Lower leg skin (tissue), 4 donors: ENCODE data around the gene CARS1. TPM values are rescaled to one million over a fixed set of nuclear protein-coding genes. Genes with fewer than 3 reads are reported as not detected.
A peak's percentile ranks its signal among the peaks of the same experiment; 100 is the strongest.

Source experiments
- DNase-seq, 2 donors: peaks; one replicate each; pipeline ENCODE4 v3.0.0-alpha.2; 2019; ENCODE audit warnings: low spot score in 2 of 2
- H3K4me3 ChIP-seq: fragments of 200-600 bp; sonication (generic); 2 replicates; pipeline ENCODE4 v1.5.1; 2017; ENCODE audit warnings: mild to moderate bottlenecking, low read depth; ENCODE audit not compliant: poor library complexity, severe bottlenecking
- POLR2A ChIP-seq, 2 donors: fragments of 450-650 bp; IDR thresholded peaks; one replicate each; pipeline ENCODE4 v1.6.1; 2016 to 2017; ENCODE audit warnings: antibody characterized with exemption in 2 of 2, mild to moderate bottlenecking in 1 of 2, moderate library complexity in 1 of 2
- WGBS, 2 donors: methylation state at CpG; one replicate each; pipeline ENCODE4 v1.1.5; 2018; 5-methylcytosine and 5-hydroxymethylcytosine counted together
- intact Hi-C: fragments of 100-400 bp; cut with DNase I; formaldehyde crosslinking; loops from one replicate; pipeline ENCODE4 v1.15.0; 2023; ENCODE audit warnings: low total_unique reads
- total RNA-seq, 4 donors: library from RNA; depleted of rRNA; stranded (reverse); fragments of >200 nt; gene quantifications; one replicate each; pipeline ENCODE4 v1.1.0, GENCODE V29; 2016
- TF ChIP-seq, protein P1 (sequence below), 3 donors: fragments of 450-650 bp; IDR thresholded peaks; one replicate each; pipeline ENCODE4 v1.5.1; 2016; ENCODE audit warnings: antibody characterized with exemption in 3 of 3, mild to moderate bottlenecking in 3 of 3, moderate library complexity in 2 of 3

The CARS1 gene
- total RNA-seq, 4 donors from 2014 or later = 56.7 to 63.0 (median 60.7) TPM

DNA sequence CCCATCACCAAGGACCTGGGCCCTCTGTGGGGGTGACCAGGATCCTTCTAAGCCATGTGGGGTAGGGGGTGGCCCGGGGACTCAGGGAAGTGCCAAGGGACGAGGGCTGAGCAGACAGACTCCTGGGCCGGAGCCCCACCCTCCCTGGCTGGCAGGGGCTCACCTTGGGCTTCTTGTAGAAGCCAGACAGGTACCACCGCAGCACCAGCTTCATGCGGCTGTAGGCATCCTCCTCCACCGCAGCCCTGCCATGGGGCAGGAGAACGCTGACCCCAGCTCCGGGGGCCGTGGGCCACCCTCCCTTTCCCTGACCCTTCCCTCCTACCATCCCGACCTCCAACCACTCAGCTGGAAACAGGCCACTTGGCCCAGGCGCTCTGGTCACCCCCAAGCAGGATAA is 45.9 kb upstream of the CARS1 start:
- no peak overlapping the region for H3K4me3 ChIP-seq
- intact Hi-C loops = loop anchor here (10.0 kb wide), 1 partner anchor 112 kb away; the partner anchor contains the start of gene MRGPRG
- 75 to 85% methylated on average over 10 to 11 of the region's 11 CpGs for WGBS, 2 donors
- no peak for TF ChIP-seq POLR2A (IDR thresholded peaks at IDR 0.05)
- TF ChIP-seq, protein P1, sequence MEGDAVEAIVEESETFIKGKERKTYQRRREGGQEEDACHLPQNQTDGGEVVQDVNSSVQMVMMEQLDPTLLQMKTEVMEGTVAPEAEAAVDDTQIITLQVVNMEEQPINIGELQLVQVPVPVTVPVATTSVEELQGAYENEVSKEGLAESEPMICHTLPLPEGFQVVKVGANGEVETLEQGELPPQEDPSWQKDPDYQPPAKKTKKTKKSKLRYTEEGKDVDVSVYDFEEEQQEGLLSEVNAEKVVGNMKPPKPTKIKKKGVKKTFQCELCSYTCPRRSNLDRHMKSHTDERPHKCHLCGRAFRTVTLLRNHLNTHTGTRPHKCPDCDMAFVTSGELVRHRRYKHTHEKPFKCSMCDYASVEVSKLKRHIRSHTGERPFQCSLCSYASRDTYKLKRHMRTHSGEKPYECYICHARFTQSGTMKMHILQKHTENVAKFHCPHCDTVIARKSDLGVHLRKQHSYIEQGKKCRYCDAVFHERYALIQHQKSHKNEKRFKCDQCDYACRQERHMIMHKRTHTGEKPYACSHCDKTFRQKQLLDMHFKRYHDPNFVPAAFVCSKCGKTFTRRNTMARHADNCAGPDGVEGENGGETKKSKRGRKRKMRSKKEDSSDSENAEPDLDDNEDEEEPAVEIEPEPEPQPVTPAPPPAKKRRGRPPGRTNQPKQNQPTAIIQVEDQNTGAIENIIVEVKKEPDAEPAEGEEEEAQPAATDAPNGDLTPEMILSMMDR (IDR thresholded peaks at IDR 0.05) = no peak
- DNase-seq = peak in 1 of 2 donors; percentile 81

DNA sequence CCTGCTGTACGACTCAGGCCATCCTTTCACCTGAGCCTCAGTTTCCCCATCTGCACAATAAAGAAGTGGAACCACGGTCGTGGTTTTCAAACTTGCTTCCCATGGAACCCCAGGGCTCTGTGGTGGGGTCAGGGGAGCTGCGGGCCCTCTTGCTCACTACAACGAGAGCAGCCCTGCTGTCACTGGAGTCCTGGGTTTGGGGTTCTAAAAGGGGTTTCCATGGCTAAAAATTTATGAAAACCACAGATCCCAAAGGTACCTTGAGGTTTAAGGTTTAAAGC is 45.4 kb upstream of the CARS1 start:
- H3K4me3 ChIP-seq = no peak overlapping the region
- intact Hi-C loops = loop anchor here (10.0 kb wide), 1 partner anchor 112 kb away; the partner anchor contains the start of gene MRGPRG
- 93 to 96% methylated on average over 5 of the region's 5 CpGs for WGBS, 2 donors
- TF ChIP-seq, protein P1 (IDR thresholded peaks at IDR 0.05) = no peak
- no peak for TF ChIP-seq POLR2A (IDR thresholded peaks at IDR 0.05)
- peak in 1 of 2 donors; percentile 56 for DNase-seq

DNA sequence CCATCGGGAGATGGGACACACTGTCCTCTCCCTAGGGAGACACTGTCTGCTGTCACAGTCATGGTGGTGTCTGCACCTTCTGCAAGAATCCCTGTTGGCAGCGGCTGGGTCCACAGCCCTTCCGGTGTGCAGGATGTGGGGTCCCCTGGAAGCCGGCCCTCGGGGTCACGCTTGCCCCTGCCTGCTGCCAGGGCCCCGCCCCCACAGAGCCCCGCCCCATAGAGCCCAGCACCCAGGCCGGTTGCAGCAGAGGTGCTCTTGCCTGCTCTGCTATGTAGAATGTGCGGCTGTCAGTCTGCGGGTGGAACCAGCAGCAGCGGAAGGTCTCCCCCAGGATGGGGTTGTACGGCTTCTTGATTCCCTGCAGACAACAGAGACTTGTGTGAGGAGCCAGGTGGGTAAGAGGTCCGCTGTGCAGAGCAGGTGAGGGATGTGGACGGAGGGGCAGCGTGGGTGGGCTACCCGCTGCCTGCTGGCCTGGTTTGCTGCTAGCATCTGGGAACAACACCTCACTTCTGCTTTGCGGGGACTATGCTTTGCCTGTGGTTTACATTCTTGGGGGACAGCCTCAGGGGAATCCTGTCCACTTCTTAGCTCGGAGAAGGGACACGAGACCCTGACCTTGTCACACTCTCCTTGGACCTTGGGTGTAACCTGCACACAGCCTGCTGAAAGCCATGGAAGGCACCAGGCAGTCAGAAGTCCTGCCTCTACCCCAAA is 44.9 kb upstream of the CARS1 start:
- TF ChIP-seq, protein P1 (IDR thresholded peaks at IDR 0.05) = no peak
- no peak for TF ChIP-seq POLR2A (IDR thresholded peaks at IDR 0.05)
- WGBS, 2 donors = 88 to 90% methylated on average over 12 to 18 of the region's 20 CpGs
- H3K4me3 ChIP-seq = no peak overlapping the region
- DNase-seq = peak in 1 of 2 donors; percentile 83
- intact Hi-C loops = loop anchor here (10.0 kb wide), 1 partner anchor 113 kb away; the partner anchor contains the start of gene MRGPRG

DNA sequence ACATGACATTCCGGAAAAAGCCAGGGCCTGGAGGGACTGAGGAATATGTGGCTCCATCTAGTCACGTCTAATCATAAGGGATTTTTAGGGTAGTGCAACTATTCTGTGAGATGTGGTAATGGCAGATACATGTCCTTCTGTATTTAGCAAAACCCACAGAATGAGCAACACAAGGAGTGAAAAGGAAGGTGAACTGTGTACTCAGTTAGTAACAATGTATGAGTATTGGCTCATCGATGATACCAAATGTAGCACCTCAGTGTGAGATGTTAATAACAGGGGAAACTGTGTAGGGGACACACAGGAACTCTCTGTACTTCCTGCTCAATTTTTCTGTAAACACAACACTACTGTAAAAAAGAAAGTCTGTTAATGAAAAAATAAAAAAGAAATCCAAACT is 42.0 kb upstream of the CARS1 start:
- WGBS, 2 donors = 85% methylated on average over 3 of the region's 3 CpGs
- TF ChIP-seq, protein P1 (IDR thresholded peaks at IDR 0.05) = no peak
- TF ChIP-seq POLR2A (IDR thresholded peaks at IDR 0.05) = no peak
- intact Hi-C loops = loop anchor here (10.0 kb wide), 1 partner anchor 564 kb away; no protein-coding TSS in a partner anchor
- no peak for DNase-seq
- H3K4me3 ChIP-seq = no peak overlapping the region

DNA sequence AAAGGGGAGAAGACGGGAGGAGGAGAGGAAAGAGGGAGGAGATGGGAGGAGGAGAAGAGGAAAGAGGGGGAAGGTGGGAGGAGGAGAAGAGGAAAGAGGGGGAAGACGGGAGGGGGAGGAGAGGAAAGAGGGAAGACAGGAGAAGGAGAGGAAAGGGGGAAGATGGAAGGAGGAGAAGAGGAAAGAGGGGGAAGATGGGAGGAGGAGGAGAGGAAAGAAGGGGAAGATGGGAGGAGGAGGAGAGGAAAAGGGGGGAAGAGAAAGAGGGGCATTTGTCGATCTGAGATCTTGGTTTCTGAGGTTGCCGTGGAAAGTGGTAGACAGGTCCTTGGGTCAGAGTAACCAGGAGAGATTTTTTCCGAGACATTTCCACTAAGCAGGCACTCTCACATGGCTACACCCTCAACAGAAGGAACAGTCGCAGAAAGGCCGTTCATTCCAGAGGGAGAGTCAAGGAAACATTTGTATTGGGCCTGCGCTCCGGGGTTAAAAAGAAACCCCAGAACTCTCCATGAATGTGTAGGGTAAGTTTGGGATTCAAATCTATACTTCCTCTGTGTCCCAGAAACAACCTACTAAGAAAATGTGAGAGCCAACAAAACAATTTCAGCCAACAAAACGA is 39.8 kb upstream of the CARS1 start:
- no peak overlapping the region for H3K4me3 ChIP-seq
- 88 to 92% methylated on average over 10 of the region's 10 CpGs for WGBS, 2 donors
- intact Hi-C loops = loop anchor here (10.0 kb wide), 1 partner anchor 562 kb away; no protein-coding TSS in a partner anchor
- no peak for DNase-seq
- no peak for TF ChIP-seq POLR2A (IDR thresholded peaks at IDR 0.05)
- TF ChIP-seq, protein P1 (IDR thresholded peaks at IDR 0.05) = no peak
